HepG2 (cell line): ENCODE measurements around the gene BDP1. TPM values are rescaled to one million over a fixed set of nuclear protein-coding genes. Genes with fewer than 3 reads are reported as not detected.
A peak's percentile ranks its signal among the peaks of the same experiment; 100 is the strongest.

Experiments used
- NKX3-1 ChIP-seq: sonication (generic); formaldehyde crosslinking; IDR thresholded peaks from 2 replicates; pipeline ENCODE4 v1.5.0; 2020; ENCODE audit warnings: missing genetic modification reagents
- TCF12 ChIP-seq, 2 experiments: fragments of 450-650 bp in 1 of 2; sonication (generic) in 1 of 2; formaldehyde crosslinking in 1 of 2; IDR thresholded peaks; 2 replicates each; pipeline versions ENCODE4 v1.6.1 to v1.8.0; 2017 to 2022; ENCODE audit warnings: antibody characterized with exemption in 1 of 2, mild to moderate bottlenecking in 1 of 2, missing genetic modification reagents in 1 of 2, moderate library complexity in 1 of 2
- ZNF549 ChIP-seq: sonication (generic); formaldehyde crosslinking; IDR thresholded peaks from 2 replicates; pipeline ENCODE4 v1.5.0; 2020; ENCODE audit warnings: missing genetic modification reagents
- ZNF564 ChIP-seq: sonication (generic); formaldehyde crosslinking; IDR thresholded peaks from 2 replicates; pipeline ENCODE4 v1.8.1; 2023; ENCODE audit warnings: mild to moderate bottlenecking, missing genetic modification reagents
- ZNF879 ChIP-seq: sonication (generic); formaldehyde crosslinking; IDR thresholded peaks from 2 replicates; pipeline ENCODE4 v1.8.1; 2023; ENCODE audit warnings: missing genetic modification reagents
- polyA plus RNA-seq, 8 experiments: library from polyadenylated mRNA; depleted of rRNA in 3 of 8; stranded (reverse) in 7 of 8; unstranded in 1 of 8; fragments of >200 nt; fragmentation: Illumina TruSeq in 4 of 8; extraction: Trizol in 4 of 8; gene quantifications; 2 replicates each; pipeline versions ENCODE4 v1.2.1 to v1.2.3, GENCODE V29; 2011 to 2016; ENCODE audit warnings: low read depth in 4 of 8, missing spikeins in 1 of 8, mixed read lengths in 1 of 8; ENCODE audit not compliant: insufficient read depth in 1 of 8
- total RNA-seq, 5 experiments: library from RNA; depleted of rRNA; stranded (reverse); fragments of >200 nt; fragmentation: Illumina TruSeq; extraction: Trizol; gene quantifications; 2 replicates each; pipeline ENCODE4 v1.2.3, GENCODE V29; 2016; ENCODE audit warnings: low read depth in 1 of 5
- TF ChIP-seq, protein P1 (sequence below): sonication (generic); formaldehyde crosslinking; IDR thresholded peaks from 2 replicates; pipeline ENCODE4 v1.4.0; 2020; ENCODE audit warnings: missing genetic modification reagents
- TF ChIP-seq, protein P2 (sequence below): sonication (generic); formaldehyde crosslinking; IDR thresholded peaks from 2 replicates; pipeline ENCODE4 v1.5.1; 2020; ENCODE audit warnings: mild to moderate bottlenecking, missing genetic modification reagents, borderline replicate concordance
- TF ChIP-seq, protein P3 (sequence below), 2 experiments: fragments of 450-650 bp in 1 of 2; sonication (generic) in 1 of 2; formaldehyde crosslinking in 1 of 2; IDR thresholded peaks; 2 replicates each; pipeline versions ENCODE4 v1.6.1 to v1.8.0; 2016 to 2022; ENCODE audit warnings: antibody characterized with exemption in 1 of 2, mild to moderate bottlenecking in 1 of 2, missing genetic modification reagents in 1 of 2
- TF ChIP-seq, protein P4 (sequence below): sonication (generic); IDR thresholded peaks from 2 replicates; pipeline ENCODE4 v1.6.1; 2016; ENCODE audit warnings: low read depth, borderline replicate concordance

The BDP1 gene
- total and polyA plus RNA-seq, 2 of the 13 experiments (the other 11 are each of a cell fraction or from before 2014, with no cell fraction given) = 10.2 to 22.4 TPM

DNA sequence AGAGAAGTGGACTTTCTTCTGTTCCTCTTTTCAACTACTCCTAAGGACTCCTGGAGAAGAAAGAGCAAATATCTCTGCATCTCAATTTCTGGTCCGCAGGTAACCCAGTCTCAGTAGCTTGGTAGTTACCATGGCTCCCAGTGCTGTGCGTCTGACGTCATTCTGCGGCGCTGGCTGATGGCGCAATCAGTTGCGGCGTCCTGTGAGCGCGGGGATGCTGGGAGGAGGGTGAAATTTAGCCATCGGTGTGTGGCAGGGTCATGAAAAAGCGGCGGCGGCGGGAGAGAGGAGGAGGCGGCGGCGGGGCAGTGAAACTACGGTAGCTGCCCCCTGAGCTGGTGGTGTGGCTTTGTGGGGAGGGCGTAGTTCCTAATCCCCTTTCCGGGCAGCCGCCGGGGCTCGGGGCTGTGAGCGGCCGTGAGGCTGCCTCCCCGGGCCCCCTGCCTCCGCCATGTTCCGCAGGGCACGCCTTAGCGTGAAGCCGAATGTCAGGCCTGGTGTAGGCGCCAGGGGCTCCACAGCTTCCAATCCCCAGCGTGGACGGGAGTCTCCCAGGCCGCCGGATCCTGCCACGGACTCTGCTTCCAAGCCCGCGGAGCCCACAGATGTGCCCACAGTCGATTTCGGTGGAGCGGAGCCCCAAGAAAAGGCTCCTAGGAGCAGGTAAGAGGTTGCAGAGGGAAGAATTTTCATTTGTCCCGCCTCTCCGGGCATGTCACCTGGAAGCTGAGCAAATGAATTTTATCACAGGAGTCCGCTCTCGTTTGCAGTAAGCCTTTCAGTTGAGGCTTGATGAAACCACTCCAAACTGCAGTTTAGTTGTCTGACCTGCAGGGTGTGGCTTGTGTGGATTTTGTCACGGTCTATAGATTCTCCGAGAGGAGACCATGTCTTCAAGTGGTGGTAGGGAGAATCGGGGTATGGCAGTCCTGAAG is at the start of gene BDP1 (continued):
- TF ChIP-seq NKX3-1 (no peak), ZNF879 (CRISPR knock-in tag) (no peak), TCF12 (IDR thresholded peaks at IDR 0.05) (no peak), TCF12 (CRISPR knock-in tag; IDR thresholded peaks at IDR 0.05) (peak; percentile 56; the same call in 1 of the 2 replicates), ZNF549 (CRISPR knock-in tag) (no peak), ZNF564 (CRISPR knock-in tag) (peak; percentile 38; the same call in 1 of the 2 replicates)
- TF ChIP-seq, protein P1, sequence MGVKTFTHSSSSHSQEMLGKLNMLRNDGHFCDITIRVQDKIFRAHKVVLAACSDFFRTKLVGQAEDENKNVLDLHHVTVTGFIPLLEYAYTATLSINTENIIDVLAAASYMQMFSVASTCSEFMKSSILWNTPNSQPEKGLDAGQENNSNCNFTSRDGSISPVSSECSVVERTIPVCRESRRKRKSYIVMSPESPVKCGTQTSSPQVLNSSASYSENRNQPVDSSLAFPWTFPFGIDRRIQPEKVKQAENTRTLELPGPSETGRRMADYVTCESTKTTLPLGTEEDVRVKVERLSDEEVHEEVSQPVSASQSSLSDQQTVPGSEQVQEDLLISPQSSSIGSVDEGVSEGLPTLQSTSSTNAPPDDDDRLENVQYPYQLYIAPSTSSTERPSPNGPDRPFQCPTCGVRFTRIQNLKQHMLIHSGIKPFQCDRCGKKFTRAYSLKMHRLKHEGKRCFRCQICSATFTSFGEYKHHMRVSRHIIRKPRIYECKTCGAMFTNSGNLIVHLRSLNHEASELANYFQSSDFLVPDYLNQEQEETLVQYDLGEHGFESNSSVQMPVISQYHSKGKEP = no peak
- TF ChIP-seq, protein P2, sequence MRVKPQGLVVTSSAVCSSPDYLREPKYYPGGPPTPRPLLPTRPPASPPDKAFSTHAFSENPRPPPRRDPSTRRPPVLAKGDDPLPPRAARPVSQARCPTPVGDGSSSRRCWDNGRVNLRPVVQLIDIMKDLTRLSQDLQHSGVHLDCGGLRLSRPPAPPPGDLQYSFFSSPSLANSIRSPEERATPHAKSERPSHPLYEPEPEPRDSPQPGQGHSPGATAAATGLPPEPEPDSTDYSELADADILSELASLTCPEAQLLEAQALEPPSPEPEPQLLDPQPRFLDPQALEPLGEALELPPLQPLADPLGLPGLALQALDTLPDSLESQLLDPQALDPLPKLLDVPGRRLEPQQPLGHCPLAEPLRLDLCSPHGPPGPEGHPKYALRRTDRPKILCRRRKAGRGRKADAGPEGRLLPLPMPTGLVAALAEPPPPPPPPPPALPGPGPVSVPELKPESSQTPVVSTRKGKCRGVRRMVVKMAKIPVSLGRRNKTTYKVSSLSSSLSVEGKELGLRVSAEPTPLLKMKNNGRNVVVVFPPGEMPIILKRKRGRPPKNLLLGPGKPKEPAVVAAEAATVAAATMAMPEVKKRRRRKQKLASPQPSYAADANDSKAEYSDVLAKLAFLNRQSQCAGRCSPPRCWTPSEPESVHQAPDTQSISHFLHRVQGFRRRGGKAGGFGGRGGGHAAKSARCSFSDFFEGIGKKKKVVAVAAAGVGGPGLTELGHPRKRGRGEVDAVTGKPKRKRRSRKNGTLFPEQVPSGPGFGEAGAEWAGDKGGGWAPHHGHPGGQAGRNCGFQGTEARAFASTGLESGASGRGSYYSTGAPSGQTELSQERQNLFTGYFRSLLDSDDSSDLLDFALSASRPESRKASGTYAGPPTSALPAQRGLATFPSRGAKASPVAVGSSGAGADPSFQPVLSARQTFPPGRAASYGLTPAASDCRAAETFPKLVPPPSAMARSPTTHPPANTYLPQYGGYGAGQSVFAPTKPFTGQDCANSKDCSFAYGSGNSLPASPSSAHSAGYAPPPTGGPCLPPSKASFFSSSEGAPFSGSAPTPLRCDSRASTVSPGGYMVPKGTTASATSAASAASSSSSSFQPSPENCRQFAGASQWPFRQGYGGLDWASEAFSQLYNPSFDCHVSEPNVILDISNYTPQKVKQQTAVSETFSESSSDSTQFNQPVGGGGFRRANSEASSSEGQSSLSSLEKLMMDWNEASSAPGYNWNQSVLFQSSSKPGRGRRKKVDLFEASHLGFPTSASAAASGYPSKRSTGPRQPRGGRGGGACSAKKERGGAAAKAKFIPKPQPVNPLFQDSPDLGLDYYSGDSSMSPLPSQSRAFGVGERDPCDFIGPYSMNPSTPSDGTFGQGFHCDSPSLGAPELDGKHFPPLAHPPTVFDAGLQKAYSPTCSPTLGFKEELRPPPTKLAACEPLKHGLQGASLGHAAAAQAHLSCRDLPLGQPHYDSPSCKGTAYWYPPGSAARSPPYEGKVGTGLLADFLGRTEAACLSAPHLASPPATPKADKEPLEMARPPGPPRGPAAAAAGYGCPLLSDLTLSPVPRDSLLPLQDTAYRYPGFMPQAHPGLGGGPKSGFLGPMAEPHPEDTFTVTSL (CRISPR knock-in tag) = peak; percentile 57; the same call in 1 of the 2 replicates
- TF ChIP-seq, protein P3, sequence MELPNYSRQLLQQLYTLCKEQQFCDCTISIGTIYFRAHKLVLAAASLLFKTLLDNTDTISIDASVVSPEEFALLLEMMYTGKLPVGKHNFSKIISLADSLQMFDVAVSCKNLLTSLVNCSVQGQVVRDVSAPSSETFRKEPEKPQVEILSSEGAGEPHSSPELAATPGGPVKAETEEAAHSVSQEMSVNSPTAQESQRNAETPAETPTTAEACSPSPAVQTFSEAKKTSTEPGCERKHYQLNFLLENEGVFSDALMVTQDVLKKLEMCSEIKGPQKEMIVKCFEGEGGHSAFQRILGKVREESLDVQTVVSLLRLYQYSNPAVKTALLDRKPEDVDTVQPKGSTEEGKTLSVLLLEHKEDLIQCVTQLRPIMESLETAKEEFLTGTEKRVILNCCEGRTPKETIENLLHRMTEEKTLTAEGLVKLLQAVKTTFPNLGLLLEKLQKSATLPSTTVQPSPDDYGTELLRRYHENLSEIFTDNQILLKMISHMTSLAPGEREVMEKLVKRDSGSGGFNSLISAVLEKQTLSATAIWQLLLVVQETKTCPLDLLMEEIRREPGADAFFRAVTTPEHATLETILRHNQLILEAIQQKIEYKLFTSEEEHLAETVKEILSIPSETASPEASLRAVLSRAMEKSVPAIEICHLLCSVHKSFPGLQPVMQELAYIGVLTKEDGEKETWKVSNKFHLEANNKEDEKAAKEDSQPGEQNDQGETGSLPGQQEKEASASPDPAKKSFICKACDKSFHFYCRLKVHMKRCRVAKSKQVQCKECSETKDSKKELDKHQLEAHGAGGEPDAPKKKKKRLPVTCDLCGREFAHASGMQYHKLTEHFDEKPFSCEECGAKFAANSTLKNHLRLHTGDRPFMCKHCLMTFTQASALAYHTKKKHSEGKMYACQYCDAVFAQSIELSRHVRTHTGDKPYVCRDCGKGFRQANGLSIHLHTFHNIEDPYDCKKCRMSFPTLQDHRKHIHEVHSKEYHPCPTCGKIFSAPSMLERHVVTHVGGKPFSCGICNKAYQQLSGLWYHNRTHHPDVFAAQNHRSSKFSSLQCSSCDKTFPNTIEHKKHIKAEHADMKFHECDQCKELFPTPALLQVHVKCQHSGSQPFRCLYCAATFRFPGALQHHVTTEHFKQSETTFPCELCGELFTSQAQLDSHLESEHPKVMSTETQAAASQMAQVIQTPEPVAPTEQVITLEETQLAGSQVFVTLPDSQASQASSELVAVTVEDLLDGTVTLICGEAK (IDR thresholded peaks at IDR 0.05) = no peak
- TF ChIP-seq, protein P3 (CRISPR knock-in tag; IDR thresholded peaks at IDR 0.05) = peak; percentile 70
- TF ChIP-seq, protein P4, sequence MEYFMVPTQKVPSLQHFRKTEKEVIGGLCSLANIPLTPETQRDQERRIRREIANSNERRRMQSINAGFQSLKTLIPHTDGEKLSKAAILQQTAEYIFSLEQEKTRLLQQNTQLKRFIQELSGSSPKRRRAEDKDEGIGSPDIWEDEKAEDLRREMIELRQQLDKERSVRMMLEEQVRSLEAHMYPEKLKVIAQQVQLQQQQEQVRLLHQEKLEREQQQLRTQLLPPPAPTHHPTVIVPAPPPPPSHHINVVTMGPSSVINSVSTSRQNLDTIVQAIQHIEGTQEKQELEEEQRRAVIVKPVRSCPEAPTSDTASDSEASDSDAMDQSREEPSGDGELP = 0 out of 2 replicates have a peak, but pooled peaks have one; percentile 23
